Fibroblast of lung (primary cell): Measurements from ENCODE around the gene RNF11. TPM values are rescaled to one million over a fixed set of nuclear protein-coding genes. Genes with fewer than 3 reads are reported as not detected.
"Not testable (repeated sequence)": the region's sequence is repeated elsewhere in the genome, so short reads cannot be mapped to it uniquely, and the experiment has no call there.

Source experiments
- DNase-seq, 2 donors: peaks; one replicate each; pipeline versions ENCODE4 v3.0.0 to v3.0.0-alpha.2; 2010; ENCODE audit warnings: low read depth in 2 of 2
- H2AFZ ChIP-seq: 2 replicates; pipeline ENCODE4 v1.5.1; 2012; ENCODE audit warnings: low read length, control low read depth, inconsistent platforms
- H3K27ac ChIP-seq: 2 replicates; pipeline ENCODE4 v1.5.1; 2011; ENCODE audit warnings: low read length, control low read depth; ENCODE audit not compliant: insufficient read depth
- H3K27me3 ChIP-seq: 2 replicates; pipeline ENCODE4 v1.5.1; 2011; ENCODE audit warnings: mild to moderate bottlenecking, low read length; ENCODE audit not compliant: control insufficient read depth, insufficient read depth
- H3K36me3 ChIP-seq: 2 replicates; pipeline ENCODE4 v1.5.1; 2011; ENCODE audit warnings: low read length; ENCODE audit not compliant: control insufficient read depth, insufficient read depth
- H3K4me1 ChIP-seq: 2 replicates; pipeline ENCODE4 v1.5.1; 2011; ENCODE audit warnings: low read length; ENCODE audit not compliant: control insufficient read depth, insufficient read depth; ENCODE audit errors: extremely low read depth
- H3K4me2 ChIP-seq: 2 replicates; pipeline ENCODE4 v1.5.1; 2011; ENCODE audit warnings: low read length, control low read depth; ENCODE audit not compliant: insufficient read depth; ENCODE audit errors: extremely low read depth
- H3K4me3 ChIP-seq, 4 experiments: fragments of 200-600 bp in 1 of 4; sonication (generic) in 1 of 4; replicated peaks in 1 of 4; 2 replicates each; pipeline ENCODE4 v1.5.1; 2011 to 2016; ENCODE audit warnings: low read length in 4 of 4, low read depth in 3 of 4, mild to moderate bottlenecking in 3 of 4, control low read depth in 2 of 4, inconsistent platforms in 1 of 4, mixed read lengths in 1 of 4; ENCODE audit not compliant: insufficient read depth in 1 of 4; ENCODE audit errors: control extremely low read depth in 1 of 4
- H3K79me2 ChIP-seq: 2 replicates; pipeline ENCODE4 v1.5.1; 2012; ENCODE audit warnings: mild to moderate bottlenecking, low read length, inconsistent platforms; ENCODE audit not compliant: control insufficient read depth, insufficient read depth
- H3K9ac ChIP-seq: 2 replicates; pipeline ENCODE4 v1.5.1; 2011; ENCODE audit warnings: mild to moderate bottlenecking, low read length, control low read depth; ENCODE audit not compliant: insufficient read depth
- H3K9me3 ChIP-seq: 2 replicates; pipeline ENCODE4 v1.5.1; 2012; ENCODE audit warnings: low read depth, low read length; ENCODE audit not compliant: control insufficient read depth, insufficient read depth
- H4K20me1 ChIP-seq: 2 replicates; pipeline ENCODE4 v1.5.1; 2011; ENCODE audit warnings: low read length; ENCODE audit not compliant: control insufficient read depth, insufficient read depth; ENCODE audit errors: extremely low read depth
- EZH2 ChIP-seq: IDR thresholded peaks from 2 replicates; pipeline ENCODE4 v1.5.1; 2012; ENCODE audit warnings: low read length, control low read depth, mild to moderate bottlenecking; ENCODE audit errors: missing control alignments
- polyA plus RNA-seq, 2 donors: library from polyadenylated mRNA; depleted of rRNA in 1 of 2; stranded (reverse) in 1 of 2; unstranded in 1 of 2; fragments of >200 nt; gene quantifications; 2 replicates each; pipeline ENCODE4 v1.2.1, GENCODE V29; 2011 to 2012; ENCODE audit warnings: missing spikeins in 1 of 2
- total RNA-seq: library from RNA; depleted of rRNA; stranded (reverse); fragments of >200 nt; gene quantifications from 2 replicates; pipeline ENCODE4 v1.2.1, GENCODE V29; 2014
- TF ChIP-seq, protein P1 (sequence below), 2 donors: IDR thresholded peaks in 1 of 2; conservative IDR thresholded peaks in 1 of 2; 1 replicate in 1 of 2; 2 replicates in 1 of 2; pipeline ENCODE4 v1.5.1; 2011 to 2012; ENCODE audit warnings: low read length in 2 of 2, control low read depth in 1 of 2, inconsistent platforms in 1 of 2, low read depth in 1 of 2, mild to moderate bottlenecking in 1 of 2

The RNF11 gene
- total and polyA plus RNA-seq, 2 donors (not counting 1 experiment from before 2014, with no cell fraction given): 116 to 209 TPM

DNA sequence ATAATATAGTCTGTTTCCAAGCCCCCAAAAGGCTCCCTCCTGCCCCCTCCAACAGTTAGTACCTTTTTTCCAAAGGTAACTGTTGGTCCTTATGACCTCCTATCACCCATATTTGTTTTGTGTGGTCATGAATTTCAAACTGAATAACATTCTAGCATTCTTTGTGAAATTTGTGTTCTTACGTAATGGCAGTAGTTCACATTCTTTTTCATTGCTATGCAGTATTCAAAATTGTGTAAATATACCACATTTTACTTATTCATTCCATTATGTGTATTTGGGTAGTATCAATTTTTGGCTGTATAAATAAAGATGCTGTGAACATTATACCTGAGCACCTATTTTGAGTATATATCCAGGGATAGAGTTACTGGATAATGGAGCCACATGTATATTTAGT is 13.4 kb downstream of the RNF11 start:
- H4K20me1 ChIP-seq: no peaks in the 10 kb centered on the region
- DNase-seq: no peak
- peaks cover 65% of the 10 kb centered on the region for H3K79me2 ChIP-seq
- H3K4me3 ChIP-seq: no peak overlapping the region
- no peak overlapping the region for H3K9ac ChIP-seq
- no peaks in the 10 kb centered on the region for H3K9me3 ChIP-seq
- TF ChIP-seq, protein P1, sequence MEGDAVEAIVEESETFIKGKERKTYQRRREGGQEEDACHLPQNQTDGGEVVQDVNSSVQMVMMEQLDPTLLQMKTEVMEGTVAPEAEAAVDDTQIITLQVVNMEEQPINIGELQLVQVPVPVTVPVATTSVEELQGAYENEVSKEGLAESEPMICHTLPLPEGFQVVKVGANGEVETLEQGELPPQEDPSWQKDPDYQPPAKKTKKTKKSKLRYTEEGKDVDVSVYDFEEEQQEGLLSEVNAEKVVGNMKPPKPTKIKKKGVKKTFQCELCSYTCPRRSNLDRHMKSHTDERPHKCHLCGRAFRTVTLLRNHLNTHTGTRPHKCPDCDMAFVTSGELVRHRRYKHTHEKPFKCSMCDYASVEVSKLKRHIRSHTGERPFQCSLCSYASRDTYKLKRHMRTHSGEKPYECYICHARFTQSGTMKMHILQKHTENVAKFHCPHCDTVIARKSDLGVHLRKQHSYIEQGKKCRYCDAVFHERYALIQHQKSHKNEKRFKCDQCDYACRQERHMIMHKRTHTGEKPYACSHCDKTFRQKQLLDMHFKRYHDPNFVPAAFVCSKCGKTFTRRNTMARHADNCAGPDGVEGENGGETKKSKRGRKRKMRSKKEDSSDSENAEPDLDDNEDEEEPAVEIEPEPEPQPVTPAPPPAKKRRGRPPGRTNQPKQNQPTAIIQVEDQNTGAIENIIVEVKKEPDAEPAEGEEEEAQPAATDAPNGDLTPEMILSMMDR (conservative IDR thresholded peaks at IDR 0.05 in 1 of 2, IDR thresholded peaks at IDR 0.05 in 1 of 2; ENCODE audit: low read depth in 1 of 2, low read length in 2 of 2): no peak
- no peak for TF ChIP-seq EZH2
- no peak overlapping the region for H2AFZ ChIP-seq
- no peaks in the 10 kb centered on the region for H3K4me1 ChIP-seq
- H3K36me3 ChIP-seq: no peaks in the 10 kb centered on the region
- H3K4me2 ChIP-seq: no peak overlapping the region
- no peak overlapping the region for H3K27ac ChIP-seq
- H3K27me3 ChIP-seq: no peaks in the 10 kb centered on the region

DNA sequence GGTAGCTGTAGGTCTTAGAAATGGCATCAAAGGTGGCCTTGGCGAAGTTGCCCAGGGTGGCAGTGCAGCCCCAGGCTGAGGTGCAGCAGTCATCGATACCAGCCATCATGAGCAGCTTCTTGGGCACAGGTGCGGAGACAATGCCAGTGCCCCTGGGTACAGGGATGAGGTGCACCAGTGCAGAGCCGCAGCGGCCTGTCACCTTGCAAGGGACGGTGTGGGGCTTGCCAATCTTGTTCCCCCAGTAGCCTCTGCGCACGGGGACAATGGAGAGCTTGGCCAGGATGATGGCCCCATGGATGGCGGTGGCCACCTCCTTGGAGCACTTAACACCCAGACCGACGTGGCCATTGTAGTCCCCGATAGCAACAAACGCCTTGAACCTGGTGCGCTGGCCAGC is 14.7 kb downstream of the RNF11 start:
- H4K20me1 ChIP-seq, H3K27me3 ChIP-seq, H3K27ac ChIP-seq, H3K4me3 ChIP-seq, H3K9ac ChIP-seq, H3K36me3 ChIP-seq, DNase-seq, H3K9me3 ChIP-seq, H3K4me2 ChIP-seq, H3K4me1 ChIP-seq, H2AFZ ChIP-seq: not testable (repeated sequence)
- H3K79me2 ChIP-seq: peaks cover 55% of the 10 kb centered on the region

DNA sequence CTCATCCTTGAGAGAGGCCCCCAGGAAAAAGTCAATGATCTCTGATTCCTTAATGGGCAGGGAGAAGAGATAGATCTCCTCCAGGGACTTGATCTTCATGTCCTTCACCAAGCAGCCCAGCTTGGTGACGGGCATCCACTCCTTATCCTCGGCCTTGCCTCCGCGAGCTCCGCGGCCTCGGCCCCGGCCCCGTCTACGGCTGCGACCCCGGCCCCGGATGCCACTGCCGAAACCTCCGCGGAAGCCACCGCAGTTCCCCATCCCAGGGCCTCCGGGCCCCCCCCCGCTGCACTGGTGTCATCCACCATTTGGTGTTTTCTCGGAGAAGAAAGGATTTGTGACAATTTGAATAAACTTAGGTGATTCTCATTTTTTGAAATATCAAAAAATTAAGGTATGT is 15.1 kb downstream of the RNF11 start:
- H3K36me3 ChIP-seq, H3K9me3 ChIP-seq, H3K4me1 ChIP-seq, H3K27me3 ChIP-seq, H3K4me2 ChIP-seq, H4K20me1 ChIP-seq, H3K4me3 ChIP-seq, H3K27ac ChIP-seq, H2AFZ ChIP-seq, DNase-seq, H3K9ac ChIP-seq: not testable (repeated sequence)
- H3K79me2 ChIP-seq: peaks cover 54% of the 10 kb centered on the region

DNA sequence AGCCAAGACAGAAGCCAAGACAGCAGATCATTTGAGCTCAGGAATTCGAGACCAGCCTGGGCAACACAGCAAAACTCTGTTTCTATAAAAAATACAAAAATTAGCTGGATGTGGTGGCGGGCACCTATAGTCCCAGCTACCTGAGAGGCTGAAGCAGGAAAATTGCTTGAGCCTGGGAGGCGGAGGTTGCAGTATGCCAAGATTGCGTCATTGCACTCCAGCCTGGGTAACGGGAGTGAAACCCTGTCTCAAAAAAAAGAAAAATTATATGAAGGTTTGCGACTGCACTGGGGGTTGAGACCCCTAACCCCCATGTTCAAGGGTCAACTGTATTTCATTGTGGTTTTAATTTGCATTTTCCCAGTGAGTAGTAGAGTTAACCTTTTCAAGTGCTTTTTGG is 16.3 kb downstream of the RNF11 start:
- Histone ChIP-seq H2AFZ (no peak overlapping the region), H4K20me1 (no peaks in the 10 kb centered on the region), H3K27ac (no peak overlapping the region), H3K36me3 (no peaks in the 10 kb centered on the region), H3K9ac (no peak overlapping the region), H3K4me1 (no peaks in the 10 kb centered on the region), H3K4me2 (no peak overlapping the region), H3K9me3 (no peaks in the 10 kb centered on the region), H3K79me2 (peaks cover 53% of the 10 kb centered on the region), H3K4me3 (no peak overlapping the region), H3K27me3 (no peaks in the 10 kb centered on the region)
- TF ChIP-seq, protein P1 (conservative IDR thresholded peaks at IDR 0.05 in 1 of 2, IDR thresholded peaks at IDR 0.05 in 1 of 2; ENCODE audit: low read depth in 1 of 2, low read length in 2 of 2): no peak
- TF ChIP-seq EZH2: no peak
- no peak for DNase-seq
